Measurements from ENCODE around the gene BMP3. TPM values are rescaled to one million over a fixed set of nuclear protein-coding genes. Genes with fewer than 3 reads are reported as not detected.

Gene BMP3
- total RNA-seq, 8 experiments from 2014 or later: 0.54 to 33.1 (median 2.1) TPM

- no peak overlapping the region for H3K27ac ChIP-seq
- peak in 3 of 8 experiments; percentile 10 to 52 (median 41) for ATAC-seq (replicated peaks in 6 of 8)
- H3K4me3 ChIP-seq: no peak overlapping the region
- no peaks in the 10 kb centered on the region for H3K4me1 ChIP-seq (replicated peaks in 1 of 2)
- in situ Hi-C loops (cut with MboI; ENCODE audit: low pct_unique_long_range_greater_than_20kb in 2 of 9, low sequenced_read_pairs in 9 of 9, unreplicated experiment in 9 of 9): no loop called here
Measured at GRCh38 chr4:81023484-81023883, 7.0 kb upstream of the BMP3 start.

- Histone ChIP-seq H3K4me1 (replicated peaks in 1 of 2) (peaks cover 0 to 8% of the 10 kb centered on the region in 2 donors), H3K4me3 (peak overlapping the region; percentile 34 to 57 (median 47)), H3K27ac (no peak overlapping the region)
- peak; percentile 25 to 83 (median 74) for ATAC-seq (replicated peaks in 6 of 8)
- in situ Hi-C loops (cut with MboI; ENCODE audit: low pct_unique_long_range_greater_than_20kb in 2 of 9, low sequenced_read_pairs in 9 of 9, unreplicated experiment in 9 of 9): loop anchor here in 6 of 9 experiments (10.0 to 25.0 kb wide), 5 partner anchors 219 to 844 kb away; partner anchors contain the start of gene PRDM8 (in 1 of the 6)
- 0 to 20% (median 0%) methylated on average over 1 to 24 of the region's 77 CpGs; no CpG with 5 or more reads in 5 of the 10 experiments for WGBS, 10 experiments
Measured at GRCh38 chr4:81030981-81031791, 678 bp downstream of the BMP3 start.

DNA sequence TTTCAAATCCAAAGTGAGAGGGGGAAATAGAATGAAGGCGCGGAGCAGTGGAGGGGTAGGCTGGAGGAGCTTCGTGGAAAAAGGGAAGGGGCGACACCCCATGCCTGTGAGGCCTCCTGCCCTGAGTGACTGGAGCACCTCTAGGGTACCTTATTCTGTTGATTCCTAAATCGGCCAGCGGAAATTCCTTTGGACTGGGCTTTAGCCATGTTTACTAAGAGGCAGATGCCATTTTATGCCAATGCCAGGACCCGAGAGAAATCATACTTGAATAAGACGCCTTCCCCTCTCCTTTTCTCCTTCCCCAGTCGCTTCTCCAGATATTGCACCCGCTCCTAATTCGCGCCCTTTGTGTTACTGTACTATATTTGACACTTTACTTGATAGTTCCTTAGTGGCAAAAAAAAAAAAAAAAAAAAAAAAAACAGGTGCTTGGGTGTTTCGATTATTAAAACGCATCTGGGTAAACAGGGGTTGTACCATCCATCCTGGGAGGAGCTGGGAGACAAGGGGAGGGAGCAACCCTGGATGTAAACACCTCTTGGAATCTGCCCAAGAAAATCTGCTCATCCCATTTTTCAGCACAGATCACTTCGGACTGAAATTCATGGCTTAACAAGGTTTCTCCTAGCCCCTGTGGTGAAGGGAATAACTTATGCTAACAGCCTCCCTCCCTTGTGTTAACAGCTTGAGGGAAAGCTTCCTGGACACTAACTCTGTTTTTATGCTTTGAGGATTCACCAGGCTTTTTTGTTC is 1.5 kb downstream of the BMP3 start:
- ATAC-seq (replicated peaks in 6 of 8): peak in 3 of 8 experiments; percentile 46 to 63 (median 49)
- 0 to 22% (median 10%) methylated on average over 1 to 10 of the region's 15 CpGs; no CpG with 5 or more reads in 1 of the 10 experiments for WGBS, 10 experiments
- Histone ChIP-seq H3K27ac (no peak overlapping the region), H3K4me3 (peak overlapping the region; percentile 34 to 57 (median 47)), H3K4me1 (replicated peaks in 1 of 2) (peaks cover 0 to 8% of the 10 kb centered on the region in 2 donors)
- in situ Hi-C loops (cut with MboI; ENCODE audit: low pct_unique_long_range_greater_than_20kb in 2 of 9, low sequenced_read_pairs in 9 of 9, unreplicated experiment in 9 of 9): loop anchor here in 6 of 9 experiments (10.0 to 25.0 kb wide), 5 partner anchors 220 to 845 kb away; partner anchors contain the start of gene PRDM8 (in 1 of the 6)

GRCh38 chr4:81032771-81033684 is 2.5 kb downstream of the BMP3 start:
- in situ Hi-C loops (cut with MboI; ENCODE audit: low pct_unique_long_range_greater_than_20kb in 2 of 9, low sequenced_read_pairs in 9 of 9, unreplicated experiment in 9 of 9): loop anchor here in 6 of 9 experiments (10.0 to 25.0 kb wide), 5 partner anchors 221 to 846 kb away; partner anchors contain the start of gene PRDM8 (in 1 of the 6)
- H3K4me3 ChIP-seq: no peak overlapping the region
- WGBS, 10 experiments: 50 to 100% (median 77%) methylated on average over 1 to 4 of the region's 4 CpGs; no CpG with 5 or more reads in 1 of the 10 experiments

GRCh38 chr4:81038636-81039350 is 8.3 kb downstream of the BMP3 start:
- ATAC-seq (replicated peaks in 6 of 8): no peak
- Histone ChIP-seq H3K27ac (no peak overlapping the region), H3K4me1 (replicated peaks in 1 of 2) (no peaks in the 10 kb centered on the region), H3K4me3 (no peak overlapping the region)
- in situ Hi-C loops (cut with MboI; ENCODE audit: low pct_unique_long_range_greater_than_20kb in 2 of 9, low sequenced_read_pairs in 9 of 9, unreplicated experiment in 9 of 9): loop anchor here in 6 of 9 experiments (10.0 to 25.0 kb wide), 5 partner anchors 226 to 851 kb away; partner anchors contain the start of gene PRDM8 (in 1 of the 6)
- 25 to 100% (median 93%) methylated on average over 1 of the region's 1 CpG; no CpG with 5 or more reads in 4 of the 10 experiments for WGBS, 10 experiments

More at GRCh38 chr4:81032771-81033684, 2.5 kb downstream of the BMP3 start:
- ATAC-seq (replicated peaks in 6 of 8): peak in 3 of 8 experiments; percentile 6 to 10 (median 7)
- H3K27ac ChIP-seq: no peak overlapping the region
- H3K4me1 ChIP-seq (replicated peaks in 1 of 2): peaks cover 0 to 8% of the 10 kb centered on the region in 2 donors

DNA sequence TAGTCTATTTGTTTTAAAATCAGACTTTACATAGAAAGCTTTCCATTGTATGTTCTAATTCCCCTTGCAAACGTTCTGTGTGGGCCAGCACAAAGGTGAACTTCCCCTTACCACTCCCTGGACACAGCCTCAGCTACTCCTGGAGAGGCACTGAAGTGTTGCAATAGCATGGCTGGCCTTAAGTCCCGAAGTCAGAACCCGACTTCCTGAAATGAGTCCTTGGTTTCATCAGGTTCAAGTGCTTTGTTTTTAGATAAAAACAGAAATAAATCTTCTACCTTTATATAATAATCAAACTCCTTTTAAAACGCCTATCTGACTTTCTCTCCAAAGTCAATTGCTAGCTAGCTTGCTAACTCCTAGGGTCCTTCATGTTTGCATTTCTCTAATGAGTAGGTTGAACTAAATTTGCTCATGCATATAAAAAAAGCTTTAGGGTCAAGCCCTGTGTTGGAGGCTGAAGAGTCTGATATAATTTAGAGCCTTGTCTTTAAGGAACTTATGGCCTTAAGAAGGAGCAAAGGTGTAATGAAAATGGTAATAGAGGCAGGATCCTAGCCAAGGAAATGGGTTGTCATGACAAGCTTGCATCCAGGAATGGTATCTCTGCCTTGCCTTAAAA is 9.0 kb downstream of the BMP3 start:
- 0 to 71% (median 50%) methylated on average over 1 to 4 of the region's 4 CpGs; no CpG with 5 or more reads in 2 of the 10 experiments for WGBS, 10 experiments
- in situ Hi-C loops (cut with MboI; ENCODE audit: low pct_unique_long_range_greater_than_20kb in 2 of 9, low sequenced_read_pairs in 9 of 9, unreplicated experiment in 9 of 9): loop anchor here in 6 of 9 experiments (10.0 to 25.0 kb wide), 5 partner anchors 227 to 852 kb away; partner anchors contain the start of gene PRDM8 (in 1 of the 6)
- ATAC-seq (replicated peaks in 6 of 8): peak in 1 of 8 experiments; percentile 35
- no peak overlapping the region for H3K4me3 ChIP-seq
- no peaks in the 10 kb centered on the region for H3K4me1 ChIP-seq (replicated peaks in 1 of 2)
- H3K27ac ChIP-seq: no peak overlapping the region

DNA sequence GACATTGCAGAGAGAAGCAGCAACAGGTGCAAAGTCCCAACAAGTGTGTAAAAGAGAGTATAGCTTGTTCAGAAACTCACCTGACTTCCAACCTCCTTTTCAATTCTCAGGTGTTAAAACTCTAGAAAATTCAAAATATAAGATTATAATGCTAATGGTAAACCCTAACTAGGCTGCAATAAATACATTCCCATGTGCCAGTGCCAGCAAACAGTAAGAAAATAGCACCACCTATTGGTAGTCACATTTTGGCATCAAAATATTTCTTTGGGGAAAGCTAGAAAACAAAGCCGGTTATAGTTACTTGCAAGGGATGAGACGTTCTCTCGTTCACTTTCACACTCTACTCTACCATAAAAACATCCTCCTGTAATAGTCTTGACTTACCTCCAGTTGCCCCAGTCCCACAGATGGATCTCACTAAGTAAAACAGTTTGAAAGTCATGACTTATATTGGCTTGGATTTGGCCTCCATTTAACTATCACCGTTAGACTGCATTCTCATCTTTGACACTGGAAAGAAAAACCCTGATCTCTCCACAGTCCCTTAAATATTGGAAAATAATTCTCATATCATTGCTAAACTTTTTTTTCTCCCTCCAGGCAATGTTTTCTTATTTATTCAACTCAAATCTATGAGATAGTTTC is 9.6 kb downstream of the BMP3 start:
- WGBS, 10 experiments: 5 to 100% (median 35%) methylated on average over 1 to 4 of the region's 4 CpGs; no CpG with 5 or more reads in 2 of the 10 experiments
- Histone ChIP-seq H3K4me3 (no peak overlapping the region), H3K4me1 (replicated peaks in 1 of 2) (no peaks in the 10 kb centered on the region), H3K27ac (no peak overlapping the region)
- in situ Hi-C loops (cut with MboI; ENCODE audit: low pct_unique_long_range_greater_than_20kb in 2 of 9, low sequenced_read_pairs in 9 of 9, unreplicated experiment in 9 of 9): loop anchor here in 8 of 9 experiments (10.0 to 25.0 kb wide), 6 partner anchors 228 to 853 kb away; partner anchors contain the start of gene PRDM8 (in 1 of the 8)
- peak in 3 of 8 experiments; percentile 44 to 70 (median 52) for ATAC-seq (replicated peaks in 6 of 8)

GRCh38 chr4:81042578-81043365 is 12.3 kb downstream of the BMP3 start:
- Histone ChIP-seq H3K27ac (no peak overlapping the region), H3K4me3 (no peak overlapping the region), H3K4me1 (replicated peaks in 1 of 2) (no peaks in the 10 kb centered on the region)
- in situ Hi-C loops (cut with MboI; ENCODE audit: low pct_unique_long_range_greater_than_20kb in 2 of 9, low sequenced_read_pairs in 9 of 9, unreplicated experiment in 9 of 9): loop anchor here in 8 of 9 experiments (10.0 to 25.0 kb wide), 6 partner anchors 230 to 855 kb away; partner anchors contain the start of gene PRDM8 (in 1 of the 8)
- no peak for ATAC-seq (replicated peaks in 6 of 8)
- WGBS, 10 experiments: 14 to 96% (median 73%) methylated on average over 1 to 5 of the region's 5 CpGs

DNA sequence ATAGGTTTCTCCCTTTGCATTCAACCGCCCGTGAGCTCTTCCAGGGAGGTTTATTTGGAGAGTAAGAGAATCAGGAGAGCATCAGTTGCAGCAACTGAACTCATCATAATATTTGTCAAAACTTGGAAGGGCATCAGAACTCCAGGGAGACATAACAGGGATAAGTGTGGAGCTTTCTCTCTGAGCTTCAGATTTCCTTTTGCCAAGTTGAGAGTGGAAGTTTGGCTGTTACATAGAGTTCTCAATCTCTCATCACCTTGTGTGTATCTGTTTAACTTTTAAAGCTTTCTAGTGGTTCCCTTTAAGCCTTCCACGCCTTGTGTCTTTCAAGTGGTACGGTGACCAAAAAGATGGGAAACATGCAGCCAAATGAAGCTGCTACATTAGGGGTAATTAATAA is 18.8 kb downstream of the BMP3 start:
- Histone ChIP-seq H3K4me3 (no peak overlapping the region), H3K4me1 (replicated peaks in 1 of 2) (no peaks in the 10 kb centered on the region), H3K27ac (no peak overlapping the region)
- in situ Hi-C loops (cut with MboI; ENCODE audit: low pct_unique_long_range_greater_than_20kb in 2 of 9, low sequenced_read_pairs in 9 of 9, unreplicated experiment in 9 of 9): loop anchor here (5.0 to 25.0 kb wide), 7 partner anchors 237 to 862 kb away; partner anchors contain the start of gene PRDM8 (in 1 of the 9)
- WGBS, 10 experiments: 23 to 97% (median 83%) methylated on average over 1 to 4 of the region's 4 CpGs
- no peak for ATAC-seq (replicated peaks in 6 of 8)

DNA sequence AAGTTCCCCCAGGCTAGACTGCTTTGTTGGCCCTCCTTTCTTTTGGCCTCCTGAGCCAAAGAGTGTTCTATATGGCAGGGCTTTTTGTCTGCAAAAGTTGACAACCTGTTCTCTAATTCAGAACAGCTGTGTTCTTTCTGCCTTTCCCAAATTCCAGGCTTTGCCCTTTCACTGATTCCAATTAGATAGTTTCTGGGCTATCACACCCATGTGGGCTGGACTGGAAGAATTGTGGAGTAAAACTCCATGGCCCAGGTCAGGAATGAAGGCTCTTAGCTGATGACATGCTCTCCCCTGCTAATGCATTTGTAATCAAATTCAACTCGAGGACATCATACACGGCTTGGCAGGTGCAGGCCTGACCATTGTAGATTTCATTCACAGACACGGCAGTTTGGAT is 19.4 kb downstream of the BMP3 start:
- H3K27ac ChIP-seq: no peak overlapping the region
- in situ Hi-C loops (cut with MboI; ENCODE audit: low pct_unique_long_range_greater_than_20kb in 2 of 9, low sequenced_read_pairs in 9 of 9, unreplicated experiment in 9 of 9): loop anchor here (5.0 to 25.0 kb wide), 10 partner anchors 238 to 863 kb away; partner anchors contain the start of gene PRDM8 (in 1 of the 9)
- 20 to 100% (median 64%) methylated on average over 1 to 3 of the region's 3 CpGs; no CpG with 5 or more reads in 1 of the 10 experiments for WGBS, 10 experiments
- H3K4me1 ChIP-seq (replicated peaks in 1 of 2): no peaks in the 10 kb centered on the region
- peak in 3 of 8 experiments; percentile 13 to 34 (median 22) for ATAC-seq (replicated peaks in 6 of 8)
- no peak overlapping the region for H3K4me3 ChIP-seq

All from motor neuron (in vitro differentiated cells).